ENCODE data around the gene EDC3.
"Not testable (repeated sequence)": the region's sequence is repeated elsewhere in the genome, so short reads cannot be mapped to it uniquely, and the experiment has no call there.

The EDC3 gene, protein sequence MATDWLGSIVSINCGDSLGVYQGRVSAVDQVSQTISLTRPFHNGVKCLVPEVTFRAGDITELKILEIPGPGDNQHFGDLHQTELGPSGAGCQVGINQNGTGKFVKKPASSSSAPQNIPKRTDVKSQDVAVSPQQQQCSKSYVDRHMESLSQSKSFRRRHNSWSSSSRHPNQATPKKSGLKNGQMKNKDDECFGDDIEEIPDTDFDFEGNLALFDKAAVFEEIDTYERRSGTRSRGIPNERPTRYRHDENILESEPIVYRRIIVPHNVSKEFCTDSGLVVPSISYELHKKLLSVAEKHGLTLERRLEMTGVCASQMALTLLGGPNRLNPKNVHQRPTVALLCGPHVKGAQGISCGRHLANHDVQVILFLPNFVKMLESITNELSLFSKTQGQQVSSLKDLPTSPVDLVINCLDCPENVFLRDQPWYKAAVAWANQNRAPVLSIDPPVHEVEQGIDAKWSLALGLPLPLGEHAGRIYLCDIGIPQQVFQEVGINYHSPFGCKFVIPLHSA

GRCh38 chr15:74695597-74696397 is at the start of gene EDC3:
Gene EDC3, minus strand, starts transcription at chr15:74696024. Its CDS starts 20,900 bp downstream, at chr15:74675124.
- peak; percentile 75 to 86 (median 82) for DNase-seq (ENCODE audit: low read depth in 4 of 4, low spot score in 1 of 4)

GRCh38 chr15:74742422-74742821 is 46.6 kb upstream of the EDC3 start:
- no peak for DNase-seq (ENCODE audit: low read depth in 4 of 4, low spot score in 1 of 4)

GRCh38 chr15:74738239-74738638 is 42.4 kb upstream of the EDC3 start:
- DNase-seq (ENCODE audit: low read depth in 4 of 4, low spot score in 1 of 4), result not testable (repeated sequence)

DNA sequence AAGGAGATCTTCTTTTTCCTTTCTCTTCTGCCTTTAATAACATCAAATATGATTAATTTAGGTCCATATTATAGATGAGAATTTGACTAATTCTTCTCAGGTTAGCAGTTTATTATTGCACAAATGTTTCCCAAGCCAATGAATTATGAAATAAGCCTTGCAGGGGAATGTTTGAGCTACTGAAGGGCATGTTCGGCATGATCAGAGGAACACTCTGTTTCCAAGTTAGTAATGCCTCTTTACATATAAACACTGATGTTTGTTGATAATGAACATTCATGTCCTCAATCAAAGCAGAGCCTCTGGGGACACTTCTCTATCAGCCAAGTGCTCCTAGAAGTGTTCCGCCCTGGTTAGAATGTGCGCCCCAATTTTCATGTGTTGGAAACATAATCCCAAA is 39.5 kb upstream of the EDC3 start:
- no peak for DNase-seq (ENCODE audit: low read depth in 4 of 4, low spot score in 1 of 4)

DNA sequence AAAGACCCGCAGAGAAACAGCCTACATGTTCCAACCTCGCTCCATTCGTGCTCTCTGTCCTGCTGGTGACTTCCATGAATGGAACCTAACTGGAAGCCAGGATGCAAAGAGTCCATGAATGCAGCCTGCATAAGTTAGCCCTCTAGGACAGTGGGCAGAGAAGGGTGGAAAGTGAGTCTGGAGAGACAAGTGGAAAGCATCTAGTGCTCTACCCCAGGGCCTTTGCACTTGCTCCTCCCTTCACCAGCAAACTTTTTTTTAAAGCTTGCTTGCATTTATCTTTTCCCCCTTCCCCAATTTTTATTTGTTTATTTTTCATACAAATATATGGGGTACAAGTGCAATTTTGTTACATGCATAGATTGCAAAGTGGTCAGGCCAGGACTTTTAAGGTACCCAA is 37.4 kb upstream of the EDC3 start:
- DNase-seq (ENCODE audit: low read depth in 4 of 4, low spot score in 1 of 4), result no peak

GRCh38 chr15:74732846-74733245 is 37.0 kb upstream of the EDC3 start:
- no peak for DNase-seq (ENCODE audit: low read depth in 4 of 4, low spot score in 1 of 4)

- DNase-seq (ENCODE audit: low read depth in 4 of 4, low spot score in 1 of 4), result no peak
Measured at GRCh38 chr15:74730619-74731316, 34.9 kb upstream of the EDC3 start.

- not testable (repeated sequence) for DNase-seq (ENCODE audit: low read depth in 4 of 4, low spot score in 1 of 4)
Measured at GRCh38 chr15:74729372-74729771, 33.5 kb upstream of the EDC3 start.

- DNase-seq (ENCODE audit: low read depth in 4 of 4, low spot score in 1 of 4), result not testable (repeated sequence)
Measured at GRCh38 chr15:74728699-74729098, 32.9 kb upstream of the EDC3 start.

DNA sequence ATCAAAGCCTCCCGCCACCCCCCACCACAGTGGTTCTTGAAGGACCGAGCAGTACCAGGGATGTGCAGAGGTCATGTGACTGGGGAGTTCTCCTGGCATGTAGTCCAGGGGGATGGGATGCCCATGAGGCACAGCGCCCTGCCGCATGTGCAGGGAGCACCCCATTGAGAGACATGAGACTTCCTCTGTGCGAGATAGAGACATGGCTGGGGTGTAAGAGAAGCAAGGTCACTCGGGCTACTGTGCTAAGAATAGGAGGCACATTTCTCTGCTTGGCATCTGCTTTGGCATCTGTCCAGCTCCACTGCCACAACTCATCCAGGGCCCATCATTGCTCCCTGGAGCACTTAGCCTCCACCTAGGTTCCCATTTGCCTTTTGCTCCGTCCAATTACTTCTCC is 31.9 kb upstream of the EDC3 start:
- no peak for DNase-seq (ENCODE audit: low read depth in 4 of 4, low spot score in 1 of 4)

- DNase-seq (ENCODE audit: low read depth in 4 of 4, low spot score in 1 of 4), result no peak
Measured at GRCh38 chr15:74726774-74727164, 30.9 kb upstream of the EDC3 start.

DNA sequence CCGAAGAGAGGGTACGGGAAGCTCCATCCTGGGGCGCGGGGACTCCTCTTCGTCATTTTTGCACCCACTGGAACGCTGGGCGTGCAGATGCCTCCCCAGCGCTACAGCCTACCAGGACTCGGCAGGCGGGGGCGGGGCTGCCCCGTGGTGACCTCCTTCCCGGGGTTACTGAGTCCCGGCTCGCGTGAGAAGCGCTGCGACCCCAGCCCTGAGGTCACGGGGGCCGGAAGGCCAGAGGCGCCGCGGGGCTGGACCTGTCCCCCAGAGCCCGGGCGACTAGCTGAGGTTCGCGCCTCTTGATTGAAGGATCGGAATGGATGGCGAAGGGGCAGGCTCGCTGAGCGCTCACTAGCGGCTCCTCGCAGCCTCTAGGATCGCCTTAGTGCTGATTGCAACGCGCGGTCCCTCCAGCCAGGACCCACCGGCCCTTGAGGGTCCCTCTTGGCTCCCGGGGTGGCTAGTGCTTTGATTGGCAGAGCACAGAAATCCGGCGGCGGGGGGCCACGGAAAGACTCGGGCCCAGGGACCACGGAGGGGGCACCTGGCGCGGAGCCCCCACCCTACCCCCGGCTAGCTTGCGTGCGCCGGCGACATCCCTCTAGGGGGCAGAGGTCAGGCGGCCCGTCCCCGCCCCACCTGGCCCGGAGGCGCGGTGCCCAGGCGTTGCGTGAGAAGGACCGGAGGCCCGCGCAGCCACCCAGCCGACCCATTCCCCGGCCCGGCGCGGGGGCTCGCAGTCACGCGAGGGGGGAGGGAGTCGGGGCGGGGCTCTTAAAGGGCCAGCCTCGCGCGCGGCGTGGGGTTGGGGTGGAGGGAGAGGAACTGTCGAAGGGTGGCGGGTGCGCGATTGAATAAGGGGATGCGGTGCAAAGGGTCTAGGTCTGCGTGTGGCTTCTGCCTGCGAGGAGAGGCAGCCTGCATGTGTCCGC is 30.3 kb upstream of the EDC3 start:
- DNase-seq (ENCODE audit: low read depth in 4 of 4, low spot score in 1 of 4), result peak in 3 of 4 experiments; percentile 21 to 53 (median 31)

- peak in 3 of 4 experiments; percentile 18 to 21 (median 19) for DNase-seq (ENCODE audit: low read depth in 4 of 4, low spot score in 1 of 4)
Measured at GRCh38 chr15:74725225-74725774, 29.5 kb upstream of the EDC3 start, which contains the start of gene CYP1A1. Gene CYP1A1, minus strand, starts transcription at chr15:74725528. Its CDS starts 2,431 bp downstream, at chr15:74723097.

DNA sequence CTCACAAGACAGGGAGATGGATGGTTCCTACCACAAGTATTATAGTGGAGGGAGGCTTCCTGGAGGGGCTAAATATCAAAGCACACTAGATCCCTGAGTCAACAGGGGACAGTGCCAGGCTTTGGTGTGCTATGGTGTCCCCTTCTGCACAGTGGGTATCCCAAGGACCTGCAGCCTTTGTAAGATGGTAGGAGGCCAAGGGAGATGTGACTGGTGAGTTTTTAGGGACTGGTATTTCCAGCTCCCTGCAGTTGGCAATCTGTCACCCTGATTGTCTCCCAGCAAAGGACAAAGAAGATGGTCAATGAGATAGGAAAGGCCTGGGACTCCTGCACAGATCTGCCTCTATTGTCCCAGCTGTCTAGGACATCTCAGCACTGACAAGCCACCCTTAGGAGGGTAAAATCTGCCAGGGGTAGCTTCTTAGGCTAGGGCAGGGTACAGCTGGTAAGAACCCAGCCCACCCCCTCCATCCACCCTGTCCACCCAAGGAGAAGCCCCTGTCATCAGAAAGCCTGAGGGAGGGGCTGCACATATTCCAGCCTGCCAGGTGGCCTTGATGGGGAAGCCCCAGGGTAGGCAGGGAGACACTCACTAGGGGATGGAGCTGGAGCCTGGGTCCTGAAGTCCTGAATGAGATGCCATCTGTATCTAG is 28.9 kb upstream of the EDC3 start:
- no peak for DNase-seq (ENCODE audit: low read depth in 4 of 4, low spot score in 1 of 4)

- no peak for DNase-seq (ENCODE audit: low read depth in 4 of 4, low spot score in 1 of 4)
Measured at GRCh38 chr15:74723754-74724334, 28.0 kb upstream of the EDC3 start.

GRCh38 chr15:74723187-74723586 is 27.4 kb upstream of the EDC3 start:
- no peak for DNase-seq (ENCODE audit: low read depth in 4 of 4, low spot score in 1 of 4)

GRCh38 chr15:74722591-74722990 is 26.8 kb upstream of the EDC3 start:
- DNase-seq (ENCODE audit: low read depth in 4 of 4, low spot score in 1 of 4), result no peak

DNA sequence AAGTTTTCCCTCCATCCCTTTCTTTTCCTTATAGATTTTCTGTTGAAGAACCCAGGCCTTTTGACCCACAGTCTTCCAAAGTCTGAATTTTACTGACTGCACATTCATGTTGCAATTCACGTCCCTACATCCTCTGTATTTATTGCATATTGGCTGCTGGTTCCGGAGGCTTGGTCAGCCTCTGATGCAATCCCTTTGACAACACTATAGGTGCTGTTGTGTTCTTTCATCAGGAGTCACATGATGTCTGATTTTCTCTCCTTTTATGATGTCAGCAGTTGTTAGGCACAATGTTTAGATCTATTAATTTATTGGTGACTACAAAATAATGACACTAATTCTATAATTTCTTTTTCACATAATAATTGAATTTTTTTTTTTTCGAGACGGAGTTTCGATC is 20.8 kb upstream of the EDC3 start:
- DNase-seq (ENCODE audit: low read depth in 4 of 4, low spot score in 1 of 4), result no peak

- DNase-seq (ENCODE audit: low read depth in 4 of 4, low spot score in 1 of 4), result no peak
Measured at GRCh38 chr15:74712311-74712710, 16.5 kb upstream of the EDC3 start.
